Measurements from ENCODE around the gene OR56A3.
"Not testable (repeated sequence)": the region's sequence is repeated elsewhere in the genome, so short reads cannot be mapped to it uniquely, and the experiment has no call there.

The OR56A3 gene, protein sequence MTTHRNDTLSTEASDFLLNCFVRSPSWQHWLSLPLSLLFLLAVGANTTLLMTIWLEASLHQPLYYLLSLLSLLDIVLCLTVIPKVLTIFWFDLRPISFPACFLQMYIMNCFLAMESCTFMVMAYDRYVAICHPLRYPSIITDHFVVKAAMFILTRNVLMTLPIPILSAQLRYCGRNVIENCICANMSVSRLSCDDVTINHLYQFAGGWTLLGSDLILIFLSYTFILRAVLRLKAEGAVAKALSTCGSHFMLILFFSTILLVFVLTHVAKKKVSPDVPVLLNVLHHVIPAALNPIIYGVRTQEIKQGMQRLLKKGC

DNA sequence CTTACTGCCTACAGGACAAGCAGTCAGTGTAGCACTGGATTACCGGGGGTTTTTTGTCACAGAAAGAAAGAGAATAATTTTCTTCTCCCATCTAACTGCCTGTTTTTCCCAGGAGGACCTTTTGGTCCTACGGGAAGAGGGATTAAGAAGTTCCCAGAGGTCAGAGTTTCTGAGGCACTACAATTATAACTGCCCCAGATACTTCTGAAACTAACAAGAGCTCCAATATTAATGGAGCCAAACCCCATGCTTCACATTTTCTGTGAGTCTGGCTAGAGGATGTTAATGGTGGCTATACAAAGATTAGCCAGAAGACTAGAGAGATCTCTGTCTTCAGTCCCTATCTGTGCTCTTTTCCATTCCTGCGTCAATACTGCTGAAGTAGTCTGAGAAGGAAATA, at the start of gene OR56A3:
Gene OR56A3 (plus strand): TSS at position 301 of the 400 bp plus-strand sequence. CDS start 5,096 bp downstream, outside the sequence.
- in situ Hi-C loops (cut with MboI; ENCODE audit: low sequenced_read_pairs) = no loop called here

DNA sequence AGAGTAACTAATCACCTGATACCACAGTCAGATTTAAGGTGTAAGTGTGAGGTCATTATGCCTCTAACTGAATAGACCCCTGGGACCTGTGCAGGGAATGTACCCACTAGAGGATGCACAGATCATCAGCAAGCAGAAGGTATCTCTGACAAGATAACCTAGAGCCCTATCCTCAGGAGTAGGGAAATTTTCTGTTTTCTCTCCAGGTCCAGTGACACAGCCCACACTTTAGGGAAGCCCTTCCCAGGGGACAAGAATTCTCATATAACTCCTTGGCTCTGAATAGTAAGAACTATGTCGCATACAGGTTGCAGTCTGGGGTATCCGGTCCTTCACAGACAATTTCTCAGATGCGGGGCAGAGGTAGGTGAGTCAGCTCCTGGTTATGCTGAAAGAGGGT, 49.1 kb upstream of the OR56A3 start, which contains the start of gene OR52E5:
Gene OR52E5 (plus strand): TSS at position 301 of the 400 bp plus-strand sequence. CDS start 7,569 bp downstream, outside the sequence.
- in situ Hi-C loops (cut with MboI; ENCODE audit: low sequenced_read_pairs) = no loop called here

DNA sequence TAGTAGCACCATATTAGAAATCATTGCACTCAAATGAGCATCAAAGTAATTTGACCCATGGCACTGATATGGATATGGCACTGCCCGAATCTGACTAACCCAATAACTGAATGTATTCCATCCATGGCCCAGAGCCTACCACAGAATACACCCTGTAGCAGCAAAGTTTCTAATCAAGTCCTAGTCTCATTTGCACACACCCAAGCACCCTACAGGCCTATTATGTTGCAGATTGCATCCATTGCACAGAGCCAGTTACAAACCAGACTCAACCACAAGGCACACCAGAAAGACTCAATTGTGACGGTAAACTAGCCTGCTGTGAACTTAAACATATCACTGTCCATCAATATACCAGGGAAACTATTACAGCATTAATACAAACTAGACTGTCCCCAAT, 42.5 kb upstream of the OR56A3 start:
- in situ Hi-C loops (cut with MboI; ENCODE audit: low sequenced_read_pairs) = no loop called here

DNA sequence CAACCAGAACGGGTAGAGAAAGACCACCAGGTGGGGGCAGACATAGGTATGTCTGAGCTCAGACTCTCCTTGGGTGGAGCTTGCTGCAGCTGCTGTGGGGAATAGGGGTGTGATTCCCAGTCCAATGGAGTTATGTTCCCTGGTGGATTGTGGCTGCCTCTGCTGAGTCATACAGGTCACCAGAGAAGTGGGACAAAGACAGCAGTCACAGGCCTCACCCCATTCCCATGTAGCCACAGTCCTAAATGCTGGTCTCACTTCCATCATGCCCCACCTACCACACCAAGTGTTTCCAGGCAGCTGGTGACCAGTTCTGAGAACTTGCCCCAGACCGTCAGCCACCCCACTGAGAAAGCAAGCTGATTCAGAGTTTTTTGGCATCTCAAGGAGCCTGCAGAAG, 31.5 kb upstream of the OR56A3 start:
- in situ Hi-C loops (cut with MboI; ENCODE audit: low sequenced_read_pairs) = no loop called here

DNA sequence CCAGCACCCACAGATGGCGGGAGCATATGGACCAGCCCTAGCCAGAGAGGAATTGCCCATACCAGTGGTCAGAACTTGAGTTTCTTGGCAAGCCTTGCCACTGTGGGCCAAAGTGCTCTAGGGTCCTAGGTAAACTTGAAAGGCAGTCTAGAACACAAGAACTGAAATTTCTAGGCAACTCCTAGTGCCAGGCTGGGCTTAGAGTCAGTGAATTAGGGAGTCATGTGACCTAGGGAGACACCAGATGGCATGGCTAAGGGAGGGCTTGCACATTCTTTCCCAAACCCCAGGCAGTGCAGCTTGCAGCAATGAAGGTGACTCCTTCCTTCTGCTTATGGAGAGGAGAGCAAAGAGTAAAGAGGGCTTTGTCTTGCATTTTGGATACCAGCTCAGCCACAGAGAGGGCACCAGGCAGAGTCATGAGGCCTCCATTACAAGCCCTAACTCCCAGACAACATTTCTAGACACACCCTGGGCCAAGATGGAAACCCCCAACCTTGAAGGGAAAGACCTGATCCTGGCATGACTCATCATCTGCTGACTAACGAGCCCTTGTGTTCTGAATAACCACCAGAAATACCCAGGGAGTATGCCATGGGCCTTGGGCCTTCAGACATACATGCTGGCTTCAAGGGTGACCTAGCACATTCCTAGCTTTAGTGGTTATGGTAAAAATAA, 19.2 kb upstream of the OR56A3 start:
- in situ Hi-C loops (cut with MboI; ENCODE audit: low sequenced_read_pairs) = no loop called here

DNA sequence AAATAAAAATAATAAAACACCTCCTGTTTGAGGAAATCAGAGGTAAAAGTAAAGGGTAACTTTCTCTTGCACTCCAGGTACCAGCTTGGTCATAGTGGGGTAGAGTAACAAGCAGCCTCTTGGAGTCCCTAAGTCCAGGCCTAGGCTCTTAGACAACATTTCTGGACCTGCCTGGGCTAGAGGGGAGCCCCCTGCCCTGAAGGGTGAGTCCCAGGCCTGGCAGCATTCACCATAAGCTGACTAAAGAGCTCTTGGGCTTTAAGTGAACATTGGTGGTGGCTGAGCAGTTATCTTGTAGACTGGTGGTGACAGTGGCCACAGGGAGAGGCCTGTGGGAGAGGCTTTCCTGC, 18.6 kb upstream of the OR56A3 start:
- in situ Hi-C loops (cut with MboI; ENCODE audit: low sequenced_read_pairs) = no loop called here

DNA sequence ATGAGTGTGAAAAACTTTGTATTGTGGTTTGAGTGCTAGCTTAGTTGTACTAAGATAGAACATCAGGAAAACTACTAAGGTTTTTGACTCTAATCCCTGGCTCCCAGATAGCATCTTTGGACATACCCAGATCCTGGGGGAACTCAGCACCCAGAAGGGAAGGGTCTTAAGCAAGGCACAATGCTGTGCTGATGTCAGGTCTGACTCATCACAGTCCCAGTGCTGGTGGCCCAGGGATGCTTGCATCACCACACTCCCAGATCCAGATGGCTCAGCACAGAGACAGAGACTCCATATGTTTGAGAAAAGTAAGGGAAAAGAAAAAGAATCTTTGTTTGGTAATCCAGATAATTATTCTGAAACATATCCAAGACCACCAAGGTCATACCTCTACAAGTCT, 18.3 kb upstream of the OR56A3 start:
- in situ Hi-C loops (cut with MboI; ENCODE audit: low sequenced_read_pairs) = no loop called here

DNA sequence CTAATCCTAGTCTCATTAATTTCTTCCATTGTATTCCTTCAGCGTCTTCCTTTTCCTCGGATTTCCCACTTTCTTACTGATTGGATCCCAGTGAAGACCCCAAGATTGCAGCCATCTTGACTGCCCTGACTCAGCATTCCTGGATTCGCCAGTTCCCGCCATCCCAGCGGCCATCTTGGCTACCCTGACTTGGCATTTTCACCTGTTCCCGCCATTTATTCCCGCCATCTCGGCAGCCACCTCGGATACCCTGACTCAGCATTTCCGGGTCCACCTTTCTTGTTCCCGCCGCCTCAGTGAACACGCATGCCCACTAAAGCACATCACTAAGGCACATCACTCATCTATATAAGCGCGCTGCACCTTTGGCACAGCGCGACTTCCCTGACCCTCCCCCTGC, 13.8 kb upstream of the OR56A3 start:
- in situ Hi-C loops (cut with MboI; ENCODE audit: low sequenced_read_pairs) = no loop called here

DNA sequence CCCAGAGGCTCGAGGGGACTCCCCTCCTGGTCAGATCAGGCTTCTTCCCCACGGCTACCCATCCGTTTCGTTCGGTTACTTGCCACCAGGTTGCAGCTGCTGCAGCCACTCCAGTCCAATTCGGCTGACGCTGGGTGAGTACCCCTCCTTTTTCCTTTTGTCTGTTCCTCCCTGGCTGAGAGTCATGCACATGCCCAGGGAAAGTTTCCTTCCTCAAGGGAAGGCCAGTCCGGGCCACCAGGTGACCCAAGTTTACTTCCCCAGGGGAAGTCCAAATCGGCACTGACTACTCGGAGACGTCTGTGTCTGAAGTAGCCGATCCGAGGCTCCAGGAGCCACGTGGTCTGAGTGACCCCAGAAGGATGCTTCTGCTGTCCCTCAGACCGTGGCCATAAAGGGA, 13.2 kb upstream of the OR56A3 start:
- in situ Hi-C loops (cut with MboI; ENCODE audit: low sequenced_read_pairs) = no loop called here

DNA sequence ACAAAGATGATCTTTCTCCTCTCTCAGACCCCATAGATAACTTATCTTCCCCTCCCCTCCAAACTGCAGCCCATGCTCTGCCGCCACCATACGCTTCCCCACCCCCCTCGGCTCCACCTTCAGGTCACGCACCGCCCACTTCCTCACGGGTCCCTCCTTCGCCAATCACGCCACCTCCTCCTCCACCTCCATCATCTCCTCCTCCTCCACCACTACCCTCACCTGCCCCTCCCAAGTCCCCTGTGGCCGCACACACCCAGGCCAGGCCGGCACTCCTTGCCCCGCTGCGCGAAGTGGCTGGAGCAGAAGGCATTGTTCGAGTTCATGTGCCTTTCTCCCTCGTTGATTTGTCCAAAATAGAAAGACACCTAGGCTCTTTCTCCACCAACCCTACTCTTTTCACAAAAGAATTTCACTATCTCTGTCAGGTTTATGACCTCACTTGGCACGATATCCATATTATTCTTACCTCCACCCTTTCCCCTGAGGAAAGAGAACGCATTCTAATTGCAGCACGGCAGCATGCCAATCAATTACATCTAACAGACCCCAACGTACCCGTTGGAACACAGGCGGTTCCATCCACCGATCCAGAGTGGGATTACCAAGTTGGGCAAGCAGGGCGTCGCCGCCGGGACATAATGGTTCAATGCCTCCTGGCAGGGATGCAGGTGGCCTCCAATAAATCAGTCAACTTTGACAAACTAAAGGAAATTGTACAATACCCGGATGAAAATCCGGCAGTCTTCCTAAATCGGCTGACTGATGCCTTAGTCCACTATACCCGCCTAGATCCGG, 12.3 kb upstream of the OR56A3 start:
- in situ Hi-C loops (cut with MboI; ENCODE audit: low sequenced_read_pairs) = no loop called here

DNA sequence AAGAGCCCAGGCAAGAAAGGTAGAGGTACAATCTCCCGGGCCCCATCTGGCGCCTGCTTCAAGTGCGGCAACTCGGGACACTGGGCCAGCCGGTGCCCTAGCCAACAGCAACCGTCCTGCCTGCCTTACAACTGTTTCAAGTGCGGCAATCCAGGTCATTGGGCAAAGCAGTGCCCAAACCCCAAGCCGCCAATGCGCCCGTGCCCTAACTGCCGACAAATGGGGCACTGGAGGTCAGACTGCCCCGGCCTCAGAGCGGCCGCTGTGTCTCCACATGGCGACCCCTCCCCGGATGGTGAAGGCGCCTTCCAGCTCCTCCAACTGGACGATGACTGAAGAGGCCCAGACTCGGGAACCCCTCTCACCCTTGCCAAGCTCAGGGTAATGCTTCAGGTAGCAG, 11.4 kb upstream of the OR56A3 start:
- in situ Hi-C loops (cut with MboI; ENCODE audit: low sequenced_read_pairs) = no loop called here

DNA sequence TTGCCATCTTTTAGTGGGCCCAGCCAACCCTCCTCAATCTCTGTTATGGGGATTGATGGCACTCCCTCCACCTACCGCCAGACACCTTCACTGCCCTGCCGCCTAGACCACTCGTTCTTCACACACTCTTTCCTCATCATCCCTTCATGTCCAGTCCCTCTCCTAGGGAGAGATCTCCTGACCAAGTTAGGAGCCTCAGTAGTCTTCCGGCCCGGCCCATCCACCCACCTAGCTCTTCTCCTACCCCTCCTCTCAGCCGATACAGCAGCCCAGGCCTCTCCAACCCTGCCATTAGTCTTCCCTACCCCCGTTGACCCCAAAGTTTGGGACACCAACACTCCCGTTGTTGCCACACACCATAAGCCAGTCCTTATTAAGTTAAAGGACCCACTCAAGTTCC, 11.0 kb upstream of the OR56A3 start:
- in situ Hi-C loops (cut with MboI; ENCODE audit: low sequenced_read_pairs) = no loop called here

DNA sequence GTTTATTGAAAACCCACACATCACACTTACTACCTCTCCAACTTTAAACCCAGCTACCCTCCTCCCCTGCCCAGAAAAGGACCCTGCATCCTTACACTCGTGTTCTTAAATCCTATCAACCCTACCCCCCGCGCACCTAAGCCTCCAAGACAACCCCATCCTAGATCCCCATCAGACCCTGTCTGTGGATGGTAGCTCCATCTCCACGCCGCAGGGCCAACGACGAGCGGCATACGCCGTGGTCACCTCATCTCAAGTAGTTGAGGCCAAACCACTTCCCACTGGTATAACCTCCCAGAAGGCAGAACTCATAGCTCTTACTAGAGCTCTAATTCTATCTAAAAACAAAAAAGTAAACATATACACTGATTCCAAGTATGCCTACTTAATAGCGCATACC, 9.4 kb upstream of the OR56A3 start:
- in situ Hi-C loops (cut with MboI; ENCODE audit: low sequenced_read_pairs) = no loop called here

DNA sequence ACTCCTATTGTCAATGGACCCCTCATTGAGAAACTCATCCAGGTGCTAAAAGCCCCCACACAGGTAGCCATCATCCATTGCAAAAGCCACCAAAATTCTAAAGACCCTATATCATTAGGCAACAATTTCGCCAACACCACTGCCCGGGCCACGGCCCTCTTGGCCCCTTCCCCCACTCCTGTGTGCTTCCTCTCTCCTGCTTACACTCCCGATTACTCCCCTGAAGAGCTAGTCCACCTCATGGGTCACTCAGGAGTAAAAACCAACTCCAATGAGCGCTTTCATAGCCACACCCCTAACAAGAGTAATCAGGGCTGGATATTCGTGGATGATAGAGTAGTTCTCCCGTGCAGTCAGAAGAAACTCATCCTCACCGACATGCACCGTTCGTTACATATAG, 8.9 kb upstream of the OR56A3 start:
- in situ Hi-C loops (cut with MboI; ENCODE audit: low sequenced_read_pairs) = no loop called here

DNA sequence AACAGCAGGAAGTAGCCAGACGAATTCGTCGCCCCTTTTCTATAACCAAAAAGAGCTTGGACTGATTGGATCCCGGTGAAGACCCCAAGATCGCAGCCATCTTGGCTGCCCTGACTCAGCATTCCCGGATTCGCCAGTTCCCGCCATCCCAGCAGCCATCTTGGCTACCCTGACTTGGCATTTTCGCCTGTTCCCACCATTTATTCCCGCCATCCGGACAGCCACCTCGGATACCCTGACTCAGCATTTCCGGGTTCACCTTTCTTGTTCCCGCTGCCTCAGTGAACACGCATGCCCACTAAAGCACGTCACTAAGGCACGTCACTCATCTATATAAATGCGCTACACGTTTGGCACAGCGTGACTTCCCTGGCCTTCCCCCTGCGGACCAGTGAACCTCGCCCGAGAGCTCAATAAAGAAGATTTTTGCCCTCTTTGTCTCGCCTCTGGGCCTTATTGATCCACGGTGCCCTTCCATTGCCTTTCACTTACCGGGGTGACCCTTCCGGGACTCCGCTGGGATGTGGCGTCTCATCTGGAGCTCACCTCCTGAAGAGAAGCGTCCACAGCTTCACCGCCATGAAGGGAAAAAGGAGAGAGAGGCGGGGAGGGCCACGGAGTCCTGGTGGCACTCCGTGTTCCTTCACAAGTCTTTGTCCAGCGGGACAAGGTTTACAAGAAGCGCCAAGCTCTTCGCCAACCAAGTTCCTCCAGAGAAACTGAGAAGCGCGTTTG, 4.0 kb upstream of the OR56A3 start:
- in situ Hi-C loops (cut with MboI; ENCODE audit: low sequenced_read_pairs) = no loop called here

DNA sequence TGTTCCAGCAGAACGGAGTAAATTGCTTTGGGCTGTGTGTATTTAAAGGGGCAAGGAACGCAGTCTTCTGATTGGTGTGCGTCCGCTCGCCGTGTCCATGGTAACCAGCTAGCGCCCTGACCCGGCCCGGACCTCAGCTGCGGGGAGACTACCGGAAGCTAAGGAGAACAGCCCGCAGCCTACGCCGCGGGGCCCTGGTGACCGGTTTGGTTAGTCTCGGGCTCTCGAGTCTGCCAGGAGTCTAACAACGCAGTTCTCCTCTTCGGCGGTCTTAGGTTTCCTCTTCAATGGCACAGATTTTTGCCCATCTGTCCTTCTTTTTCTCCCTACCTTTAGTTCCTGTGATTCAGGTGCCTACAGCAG, 3.5 kb upstream of the OR56A3 start:
- in situ Hi-C loops (cut with MboI; ENCODE audit: low sequenced_read_pairs) = no loop called here

DNA sequence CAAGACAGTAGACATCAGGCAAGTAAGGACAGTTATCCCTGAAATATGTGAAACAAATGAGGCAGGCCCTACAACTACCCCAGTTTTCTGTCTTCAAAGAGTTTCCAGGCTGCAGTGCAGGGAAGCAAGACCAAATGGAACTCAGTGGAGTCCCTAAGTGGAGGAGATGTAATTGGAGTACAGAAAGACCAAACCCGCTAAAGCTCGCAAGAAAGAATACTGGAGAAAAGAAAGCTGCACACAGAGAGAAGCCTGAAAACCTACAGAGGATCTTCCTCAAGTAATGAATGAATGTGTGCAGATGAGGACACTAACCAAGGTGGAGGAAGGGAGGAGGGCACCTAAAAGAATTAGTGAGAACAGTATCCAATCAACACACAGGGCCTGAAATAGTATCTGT, 1.3 kb upstream of the OR56A3 start:
- in situ Hi-C loops (cut with MboI; ENCODE audit: low sequenced_read_pairs) = no loop called here

DNA sequence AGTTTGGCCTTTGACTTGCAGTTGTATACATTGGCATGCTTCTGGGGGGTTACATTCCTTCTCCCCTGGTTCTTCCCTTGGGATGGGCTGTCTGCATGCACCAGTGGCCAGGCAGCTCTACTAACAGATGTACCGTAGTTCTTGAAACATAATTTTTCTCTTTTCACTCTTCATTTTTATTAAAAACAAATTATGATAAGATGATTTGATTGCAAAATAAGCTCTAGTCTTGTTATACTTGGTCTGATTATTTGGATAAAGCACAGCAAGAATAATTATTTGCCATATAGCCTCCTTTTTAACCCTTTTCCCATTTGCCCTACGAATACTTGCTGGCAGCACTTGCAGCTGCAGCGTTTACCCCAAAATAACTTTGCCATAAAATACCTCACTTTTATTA, 13.5 kb downstream of the OR56A3 start:
- in situ Hi-C loops (cut with MboI; ENCODE audit: low sequenced_read_pairs) = no loop called here

DNA sequence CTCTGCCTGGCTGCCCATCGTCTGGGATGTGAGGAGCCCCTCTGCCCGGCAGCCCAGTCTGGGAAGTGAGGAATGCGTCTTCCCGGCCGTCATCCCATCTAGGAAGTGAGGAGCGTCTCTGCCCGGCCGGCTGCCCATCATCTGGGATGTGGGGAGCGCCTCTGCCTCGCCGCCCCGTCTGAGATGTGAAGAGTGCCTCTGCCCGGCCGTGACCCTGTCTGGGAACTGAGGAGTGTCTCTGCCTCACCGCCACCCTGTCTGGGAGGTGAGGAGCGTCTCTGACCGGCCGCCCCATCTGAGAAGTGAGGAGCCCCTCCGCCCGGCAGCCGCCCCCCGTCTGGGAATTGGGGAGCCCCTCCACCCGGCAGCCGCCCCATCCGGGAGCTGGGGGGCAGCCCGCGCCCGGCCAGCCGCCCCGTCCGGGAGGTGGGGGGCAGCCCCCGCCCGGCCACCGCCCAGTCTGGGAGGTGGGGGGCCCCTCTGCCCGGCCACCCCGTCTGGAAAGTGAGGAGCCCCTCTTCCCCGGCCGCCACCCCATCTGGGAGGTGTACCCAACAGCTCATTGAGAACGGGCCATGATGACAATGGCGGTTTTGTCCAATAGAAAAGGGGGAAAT, 18.8 kb downstream of the OR56A3 start:
- in situ Hi-C loops (cut with MboI; ENCODE audit: low sequenced_read_pairs) = not testable (repeated sequence)

DNA sequence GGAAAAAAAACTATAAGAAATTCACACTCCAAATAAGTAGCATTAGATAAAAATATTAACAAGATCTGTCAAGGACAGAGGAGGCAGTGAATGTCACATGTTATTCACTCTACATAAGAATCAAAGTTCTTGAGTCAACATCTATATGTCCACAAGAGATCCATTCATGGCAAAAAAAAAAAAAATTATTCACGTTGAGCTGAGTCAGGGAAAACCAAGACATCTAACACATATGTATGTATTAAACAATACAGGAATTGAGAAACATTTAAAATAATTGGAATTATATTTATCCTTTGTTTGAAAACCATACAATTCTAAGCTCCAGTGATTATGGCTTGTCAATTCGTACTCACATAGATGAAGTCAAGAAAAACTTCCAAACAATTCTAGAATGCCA, 24.9 kb downstream of the OR56A3 start:
- in situ Hi-C loops (cut with MboI; ENCODE audit: low sequenced_read_pairs) = no loop called here

DNA sequence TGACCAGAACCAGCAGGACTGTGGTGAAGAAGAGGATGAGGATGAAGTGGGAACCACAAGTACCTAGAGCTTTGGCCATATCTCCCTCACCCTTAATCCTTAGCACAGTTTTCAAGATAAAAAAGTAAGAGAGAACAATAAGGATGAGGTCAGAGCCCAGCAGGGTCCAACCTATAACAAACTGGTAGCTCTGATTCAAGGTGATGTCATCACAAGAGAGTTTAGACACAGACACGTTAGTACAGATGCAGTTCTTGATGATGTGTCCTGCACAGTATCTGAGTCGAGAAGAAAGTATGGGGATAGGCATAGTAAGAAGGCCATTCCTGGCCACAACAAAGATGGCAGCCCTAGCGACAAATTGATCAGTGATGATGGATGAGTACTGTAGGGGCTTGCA, 25.7 kb downstream of the OR56A3 start:
- in situ Hi-C loops (cut with MboI; ENCODE audit: low sequenced_read_pairs) = no loop called here
